GM19023 (cell line): ENCODE measurements around the gene HMCN2.

ENCODE experiments used
- ATAC-seq: cut with Tn5 transposase; IDR thresholded peaks from one replicate; pipeline ENCODE4 v1.9.1; 2021; ENCODE audit warnings: mild to moderate bottlenecking, moderate library complexity; ENCODE audit not compliant: unreplicated experiment

Gene HMCN2

GRCh38 chr9:130461218-130461630 is 195.7 kb downstream of the HMCN2 start:
- no peak for ATAC-seq

- no peak for ATAC-seq
Measured at GRCh38 chr9:130461731-130462130, 196.2 kb downstream of the HMCN2 start.

- no peak for ATAC-seq
Measured at GRCh38 chr9:130462685-130463540, 197.4 kb downstream of the HMCN2 start.

- ATAC-seq, result no peak
Measured at GRCh38 chr9:130463763-130464745, 198.5 kb downstream of the HMCN2 start.

GRCh38 chr9:130465383-130466096 is 200.0 kb downstream of the HMCN2 start:
- ATAC-seq, result no peak

GRCh38 chr9:130466537-130467217 is 201.1 kb downstream of the HMCN2 start:
- ATAC-seq, result no peak

- no peak for ATAC-seq
Measured at GRCh38 chr9:130467316-130467715, 201.8 kb downstream of the HMCN2 start.

GRCh38 chr9:130468566-130468965 is 203.0 kb downstream of the HMCN2 start:
- no peak for ATAC-seq

- no peak for ATAC-seq
Measured at GRCh38 chr9:130470269-130470668, 204.7 kb downstream of the HMCN2 start.

- no peak for ATAC-seq
Measured at GRCh38 chr9:130470950-130471349, 205.4 kb downstream of the HMCN2 start.

- no peak for ATAC-seq
Measured at GRCh38 chr9:130471411-130472183, 206.0 kb downstream of the HMCN2 start.

- no peak for ATAC-seq
Measured at GRCh38 chr9:130472184-130472705, 206.7 kb downstream of the HMCN2 start.

- ATAC-seq, result no peak
Measured at GRCh38 chr9:130473009-130473408, 207.4 kb downstream of the HMCN2 start.

GRCh38 chr9:130473566-130473965 is 208.0 kb downstream of the HMCN2 start:
- ATAC-seq, result no peak

GRCh38 chr9:130474106-130474505 is 208.5 kb downstream of the HMCN2 start:
- no peak for ATAC-seq

GRCh38 chr9:130476151-130476730 is 210.7 kb downstream of the HMCN2 start:
- ATAC-seq, result no peak

- ATAC-seq, result no peak
Measured at GRCh38 chr9:130477564-130477963, 212.0 kb downstream of the HMCN2 start.

GRCh38 chr9:130478152-130478551 is 212.6 kb downstream of the HMCN2 start:
- ATAC-seq, result no peak
